Stimulated activated CD8-positive, alpha-beta memory T cell treated with anti-CD3 and anti-CD28 coated beads, Interleukin-7, amount 100 ng/mL, for 24 hours (primary cell): Measurements from ENCODE around the gene HCN1.
"Not testable (repeated sequence)": the region's sequence is repeated elsewhere in the genome, so short reads cannot be mapped to it uniquely, and the experiment has no call there.

ENCODE experiments used
- DNase-seq: peaks from one replicate; pipeline ENCODE4 v3.0.0-alpha.2; 2020; ENCODE audit warnings: low read depth

Gene HCN1

GRCh38 chr5:45414620-45415573, 281.3 kb downstream of the HCN1 start:
- no peak for DNase-seq

- DNase-seq, result no peak
Measured at GRCh38 chr5:45411971-45412612, 284.1 kb downstream of the HCN1 start.

GRCh38 chr5:45410304-45410995, 285.7 kb downstream of the HCN1 start:
- no peak for DNase-seq

- DNase-seq, result no peak
Measured at GRCh38 chr5:45408067-45408466, 288.1 kb downstream of the HCN1 start.

GRCh38 chr5:45402804-45403455, 293.2 kb downstream of the HCN1 start:
- no peak for DNase-seq

- DNase-seq, result no peak
Measured at GRCh38 chr5:45399041-45399440, 297.1 kb downstream of the HCN1 start.

- no peak for DNase-seq
Measured at GRCh38 chr5:45385321-45386058, 310.7 kb downstream of the HCN1 start.

- DNase-seq, result no peak
Measured at GRCh38 chr5:45383985-45384384, 312.2 kb downstream of the HCN1 start.

- no peak for DNase-seq
Measured at GRCh38 chr5:45382583-45382982, 313.6 kb downstream of the HCN1 start.

- DNase-seq, result no peak
Measured at GRCh38 chr5:45376417-45376816, 319.8 kb downstream of the HCN1 start.

GRCh38 chr5:45372629-45373028, 323.6 kb downstream of the HCN1 start:
- no peak for DNase-seq

- not testable (repeated sequence) for DNase-seq
Measured at GRCh38 chr5:45371423-45371822, 324.8 kb downstream of the HCN1 start.

GRCh38 chr5:45355189-45355992, 340.8 kb downstream of the HCN1 start:
- no peak for DNase-seq

GRCh38 chr5:45336464-45336863, 359.7 kb downstream of the HCN1 start:
- no peak for DNase-seq

GRCh38 chr5:45335978-45336377, 360.2 kb downstream of the HCN1 start:
- DNase-seq, result no peak

- no peak for DNase-seq
Measured at GRCh38 chr5:45335346-45335745, 360.8 kb downstream of the HCN1 start.

- DNase-seq, result no peak
Measured at GRCh38 chr5:45334939-45335338, 361.2 kb downstream of the HCN1 start.

- DNase-seq, result not testable (repeated sequence)
Measured at GRCh38 chr5:45312627-45313026, 383.6 kb downstream of the HCN1 start.

GRCh38 chr5:45295231-45295630, 400.9 kb downstream of the HCN1 start:
- no peak for DNase-seq

- no peak for DNase-seq
Measured at GRCh38 chr5:45288746-45289145, 407.4 kb downstream of the HCN1 start.

- DNase-seq, result no peak
Measured at GRCh38 chr5:45284436-45284835, 411.7 kb downstream of the HCN1 start.
